ENCODE measurements around the gene GPHN.

The GPHN gene

GRCh38 chr14:66603945-66604344 lies 96.0 kb downstream of the GPHN start:
- DNase-seq = no peak

- DNase-seq = no peak
These were observed 98.9 kb downstream of the GPHN start for GRCh38 chr14:66606826-66607225.

DNA sequence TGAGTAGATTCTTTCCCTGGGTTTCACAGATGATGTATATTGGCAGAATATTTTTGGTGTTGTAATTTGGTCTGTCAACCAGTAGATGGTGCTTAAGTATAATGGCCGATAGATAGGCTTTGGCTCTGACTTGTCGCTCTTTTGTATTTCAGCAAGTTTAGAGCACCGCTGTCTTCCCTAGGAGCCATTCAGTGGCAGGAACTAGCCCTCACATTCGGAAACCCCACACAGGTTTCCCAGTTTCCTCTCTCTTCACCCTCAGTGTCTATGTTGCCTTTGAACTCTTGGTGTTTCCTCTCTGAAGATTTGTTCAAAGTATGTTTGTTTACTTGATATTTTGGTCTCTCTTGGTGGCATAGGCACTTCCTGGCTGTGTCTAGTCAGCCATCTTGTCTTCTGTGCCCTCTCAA lies 102.2 kb downstream of the GPHN start:
- no peak for DNase-seq

DNA sequence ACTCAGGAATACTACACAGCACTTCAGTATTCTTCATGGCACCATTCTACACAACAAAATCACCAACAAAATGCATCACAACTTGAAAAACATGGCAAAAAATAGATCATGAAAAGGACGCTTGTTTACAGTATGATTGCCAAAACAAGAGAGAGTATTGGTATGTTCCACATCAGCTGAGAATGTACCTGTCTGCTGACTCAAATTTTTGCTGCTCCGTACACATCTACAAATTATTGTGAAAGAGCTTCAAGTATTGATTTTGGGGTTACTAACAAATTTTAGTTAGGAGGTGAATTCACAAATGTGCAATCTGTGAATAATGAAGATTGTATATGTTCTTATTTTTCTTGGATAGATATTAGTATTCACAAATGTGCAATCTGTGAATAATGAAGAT lies 105.4 kb downstream of the GPHN start:
- no peak for DNase-seq

DNA sequence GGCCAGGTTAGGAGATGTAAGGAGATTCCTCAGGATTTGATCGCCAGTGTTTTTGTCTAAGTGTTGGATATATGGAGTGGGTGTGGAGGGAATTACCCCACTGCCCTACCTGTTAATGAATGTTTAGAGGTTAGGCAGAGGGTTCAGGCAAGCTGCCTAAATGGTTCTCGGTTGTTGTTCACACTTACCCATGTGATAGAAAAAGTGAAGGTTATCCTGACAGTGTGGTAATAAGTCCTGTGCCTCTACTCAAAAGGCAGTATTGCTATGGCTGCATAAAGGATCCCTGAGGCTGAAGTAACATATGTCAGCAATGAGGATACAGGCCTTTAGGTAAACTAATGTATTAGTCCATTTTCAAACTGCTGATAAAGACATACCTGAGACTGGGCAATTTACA lies 112.0 kb downstream of the GPHN start:
- no peak for DNase-seq

DNA sequence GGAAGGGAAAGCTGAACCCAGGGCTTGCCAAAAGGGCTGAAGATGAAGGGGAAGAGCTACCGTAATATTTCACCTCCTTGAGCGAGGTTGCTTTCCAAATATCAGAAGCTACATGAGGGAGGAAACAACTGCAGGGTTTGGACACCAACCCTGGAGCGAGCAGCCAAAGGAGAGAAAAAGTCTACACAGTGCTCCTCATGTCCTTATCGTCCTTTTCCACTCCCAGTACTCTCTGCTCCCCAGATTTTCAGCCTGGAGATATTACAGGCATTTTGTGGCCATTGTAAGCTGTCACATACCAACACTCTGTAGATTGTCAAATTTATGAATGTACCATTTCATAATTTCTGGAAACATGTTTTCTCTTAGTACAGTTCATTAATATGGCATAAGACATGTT lies 115.9 kb downstream of the GPHN start:
- DNase-seq = no peak

GRCh38 chr14:66624336-66624937 lies 116.5 kb downstream of the GPHN start:
- DNase-seq = no peak

GRCh38 chr14:66628636-66629035 lies 120.7 kb downstream of the GPHN start:
- no peak for DNase-seq

GRCh38 chr14:66629499-66629898 lies 121.6 kb downstream of the GPHN start:
- no peak for DNase-seq

- no peak for DNase-seq
These were observed 126.9 kb downstream of the GPHN start for GRCh38 chr14:66634876-66635275.

DNA sequence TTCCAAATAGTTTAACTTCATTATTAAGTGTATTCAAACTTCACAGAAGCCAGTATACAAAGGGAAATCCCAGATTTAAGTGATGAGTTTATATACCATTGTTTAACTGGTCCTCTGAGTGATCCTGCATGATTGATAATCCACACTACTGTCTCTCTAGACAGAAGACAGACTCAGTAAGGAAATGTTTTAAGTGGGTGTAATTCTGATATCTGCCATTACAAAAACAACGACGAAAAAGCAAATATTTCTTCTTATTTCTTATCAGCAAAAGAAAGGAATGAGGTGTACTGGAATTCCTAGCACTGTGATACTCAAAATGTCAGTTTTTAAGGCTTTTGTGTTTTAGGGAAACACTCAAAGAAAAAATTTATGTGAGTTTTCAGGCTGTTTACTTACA lies 127.5 kb downstream of the GPHN start:
- DNase-seq = no peak

- DNase-seq = no peak
These were observed 128.3 kb downstream of the GPHN start for GRCh38 chr14:66636240-66636639.

- no peak for DNase-seq
These were observed 130.7 kb downstream of the GPHN start for GRCh38 chr14:66638689-66639088.

DNA sequence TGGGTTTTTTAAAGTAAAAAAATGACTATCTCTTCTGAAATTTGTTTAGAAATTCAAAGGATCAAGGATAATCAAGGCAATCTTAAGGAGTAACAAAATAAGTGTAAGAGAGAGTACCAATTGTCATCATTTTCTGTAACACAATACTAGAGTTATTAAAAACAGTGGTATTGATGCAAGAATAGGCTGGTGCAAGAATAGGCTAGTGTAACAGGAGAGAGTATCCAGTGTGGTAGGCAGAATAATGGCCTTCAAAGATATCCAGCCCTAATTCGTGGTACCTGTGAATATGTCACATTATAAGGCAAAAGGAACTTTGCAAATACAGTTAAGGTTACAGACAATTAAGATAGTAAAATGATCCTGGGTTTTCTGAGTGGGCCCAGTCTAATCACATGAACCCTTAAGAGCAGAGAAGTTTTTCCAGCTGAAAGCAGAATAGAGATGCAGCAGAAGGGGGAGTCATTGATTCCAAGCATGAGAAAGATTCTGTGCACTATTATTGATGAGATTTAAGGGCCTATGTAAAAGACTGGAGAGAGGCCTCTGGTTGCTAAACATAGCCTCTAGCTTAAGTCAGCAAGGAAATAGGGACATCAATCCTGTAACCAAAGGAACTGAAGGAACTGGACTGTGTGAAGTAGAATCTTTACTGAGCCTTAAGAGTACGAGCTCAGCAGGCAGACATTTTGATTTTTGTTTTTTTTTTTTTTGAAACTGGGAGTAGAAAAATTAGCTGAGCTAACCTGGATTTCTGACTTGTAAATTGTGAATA lies 134.1 kb downstream of the GPHN start:
- no peak for DNase-seq

- DNase-seq = no peak
These were observed 135.4 kb downstream of the GPHN start for GRCh38 chr14:66643344-66643743.

DNA sequence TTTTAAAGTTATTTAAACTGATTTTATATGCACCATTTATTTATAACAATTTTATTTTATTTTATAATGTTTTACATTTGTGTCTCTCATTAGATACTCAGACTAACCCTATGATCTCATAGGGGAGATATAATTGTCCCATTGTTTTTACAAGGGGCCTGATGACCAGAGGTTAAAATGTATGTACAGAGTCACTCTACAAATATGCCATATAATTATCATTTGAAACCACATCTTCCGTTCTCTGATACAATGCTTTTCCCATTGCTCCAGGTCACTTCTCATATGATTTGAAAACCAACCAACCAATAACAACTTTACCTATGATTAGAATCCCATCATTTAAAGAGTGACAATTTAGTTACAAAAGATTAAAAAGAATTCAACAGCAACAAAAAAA lies 137.8 kb downstream of the GPHN start:
- DNase-seq = no peak

- DNase-seq = no peak
These were observed 141.6 kb downstream of the GPHN start for GRCh38 chr14:66649498-66649897.

- no peak for DNase-seq
These were observed 142.6 kb downstream of the GPHN start for GRCh38 chr14:66650491-66650911.

DNA sequence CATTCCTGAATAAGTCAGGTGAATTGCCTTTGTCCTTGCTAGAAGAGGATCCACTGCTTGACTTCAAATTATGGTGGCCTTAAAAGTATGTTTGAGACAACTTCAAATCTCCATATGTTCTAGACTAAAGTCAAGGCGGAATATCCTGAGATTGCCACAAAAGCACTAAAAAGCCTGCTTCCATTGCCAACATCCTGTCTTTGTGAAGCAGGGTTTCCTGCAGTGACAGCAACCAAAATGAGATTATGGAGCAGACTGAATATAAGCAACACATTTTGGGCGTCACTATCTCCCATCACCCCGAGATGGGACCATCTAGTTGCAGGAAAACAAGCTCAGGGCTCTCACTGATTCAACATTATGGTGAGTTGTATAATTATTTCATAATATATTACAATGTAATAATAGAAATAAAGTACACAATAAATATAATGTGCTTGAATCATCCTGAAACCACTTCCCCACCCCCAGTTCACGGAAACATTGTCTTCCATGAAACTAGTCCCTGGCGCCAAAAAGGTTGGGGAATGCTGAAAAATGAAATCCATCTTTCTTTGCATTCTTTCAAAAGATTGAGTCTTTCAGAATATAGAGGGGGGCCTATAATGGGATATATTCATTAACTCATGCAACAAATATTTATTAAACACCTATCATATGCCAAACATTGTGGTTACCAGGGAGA lies 143.7 kb downstream of the GPHN start:
- DNase-seq = no peak

DNA sequence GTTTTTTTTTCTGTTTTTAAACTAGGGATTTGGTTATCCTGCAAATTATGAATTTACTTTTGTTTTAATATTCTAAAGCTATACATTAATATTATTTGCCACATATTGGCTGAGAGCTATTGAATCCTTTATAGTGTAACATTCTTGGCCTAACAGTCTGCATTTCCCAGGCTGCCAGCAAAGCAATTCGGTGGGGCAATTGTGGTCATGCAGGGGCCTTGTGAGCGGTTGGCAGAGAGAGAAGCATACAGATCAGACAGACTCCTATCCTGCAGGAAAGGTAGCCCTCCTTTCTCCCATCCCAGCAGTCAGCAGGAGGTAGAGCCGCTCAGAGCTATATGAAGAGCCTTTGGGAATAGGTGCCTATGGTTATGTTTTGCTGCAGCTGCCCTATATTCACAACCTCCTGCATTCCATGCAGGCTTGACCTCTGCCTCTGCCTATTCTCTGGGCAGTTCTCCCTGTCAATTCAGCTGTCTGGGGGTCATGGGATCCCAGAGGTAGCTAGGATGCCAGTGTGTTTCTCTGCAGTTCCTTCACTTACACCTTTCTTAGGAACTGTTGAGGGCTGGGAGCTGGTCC lies 144.7 kb downstream of the GPHN start:
- DNase-seq = no peak

DNA sequence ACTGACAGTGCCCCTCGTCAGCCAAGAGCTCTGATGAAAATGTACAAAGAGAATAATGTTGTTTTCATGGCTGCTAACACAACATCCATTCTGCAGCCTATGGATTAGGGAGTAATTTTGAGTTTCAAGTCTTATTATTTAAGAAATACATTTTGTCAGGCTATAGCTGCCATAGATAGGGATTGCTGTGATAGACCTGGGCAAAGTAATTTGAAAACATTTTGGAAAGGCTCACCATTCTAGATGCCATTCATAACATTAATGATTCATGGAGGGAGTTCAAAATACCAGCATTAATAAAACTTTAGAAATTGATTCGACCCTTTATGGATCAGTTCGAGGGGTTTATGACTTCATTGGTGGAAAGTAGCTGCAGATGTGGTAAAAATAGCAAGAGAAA lies 149.8 kb downstream of the GPHN start:
- no peak for DNase-seq

GRCh38 chr14:66662374-66662773 lies 154.4 kb downstream of the GPHN start:
- DNase-seq = no peak

DNA sequence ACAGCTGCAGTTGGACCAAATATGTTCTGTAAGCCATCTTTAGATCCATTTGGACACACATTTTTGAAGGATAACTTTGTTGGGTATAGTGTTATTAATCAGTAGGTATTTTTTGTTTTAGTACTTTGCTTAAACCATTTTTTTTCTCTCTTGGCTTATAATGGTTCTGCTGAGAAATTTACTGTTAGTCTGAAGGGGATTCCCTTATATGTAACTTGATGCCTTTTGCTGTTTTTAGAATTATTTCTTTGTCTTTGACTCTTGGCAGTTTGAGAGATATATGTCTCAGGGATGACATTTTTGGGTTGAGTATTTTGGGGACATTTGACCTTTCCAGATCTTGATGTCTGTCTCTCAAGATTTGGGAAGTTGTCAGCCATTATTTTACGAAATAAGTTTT lies 169.8 kb downstream of the GPHN start:
- no peak for DNase-seq

GRCh38 chr14:66680216-66680615 lies 172.3 kb downstream of the GPHN start:
- no peak for DNase-seq
